Stimulated activated CD8-positive, alpha-beta memory T cell treated with anti-CD3 and anti-CD28 coated beads, Interleukin-7, amount 100 ng/mL, for 1 hour (primary cell): ENCODE measurements around the gene BET1.

Source experiments
- DNase-seq, 2 donors: peaks; one replicate each; pipeline ENCODE4 v3.0.0-alpha.2; 2020; ENCODE audit warnings: low read depth in 2 of 2

The BET1 gene

GRCh38 chr7:93958216-93958615, 45.9 kb downstream of the BET1 start:
- DNase-seq, result no peak

- no peak for DNase-seq
Measured at GRCh38 chr7:93957767-93958166, 46.4 kb downstream of the BET1 start.

- DNase-seq, result no peak
Measured at GRCh38 chr7:93955304-93955703, 48.9 kb downstream of the BET1 start.

DNA sequence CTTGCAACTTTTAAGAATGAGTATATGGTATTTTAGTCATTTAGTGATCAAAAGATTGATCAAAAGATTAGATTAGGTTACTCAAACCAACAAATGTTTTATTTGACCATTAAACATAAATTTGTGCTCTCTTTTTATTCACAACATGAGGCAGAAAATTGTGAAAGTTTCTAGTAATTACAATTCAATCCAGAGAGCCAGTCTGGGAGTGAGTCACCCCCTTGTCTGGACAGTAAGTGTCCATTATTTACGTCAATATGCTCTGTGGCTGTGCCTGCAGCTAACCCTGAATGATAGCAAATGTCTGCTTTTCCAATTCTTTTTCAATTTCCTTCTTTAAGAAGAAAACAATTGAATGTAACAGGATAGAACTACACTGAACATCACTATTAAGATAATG, 54.7 kb downstream of the BET1 start:
- no peak for DNase-seq

GRCh38 chr7:93948873-93949272, 55.3 kb downstream of the BET1 start:
- no peak for DNase-seq

GRCh38 chr7:93948106-93948505, 56.0 kb downstream of the BET1 start:
- DNase-seq, result no peak

GRCh38 chr7:93945756-93946535, 58.2 kb downstream of the BET1 start:
- no peak for DNase-seq

DNA sequence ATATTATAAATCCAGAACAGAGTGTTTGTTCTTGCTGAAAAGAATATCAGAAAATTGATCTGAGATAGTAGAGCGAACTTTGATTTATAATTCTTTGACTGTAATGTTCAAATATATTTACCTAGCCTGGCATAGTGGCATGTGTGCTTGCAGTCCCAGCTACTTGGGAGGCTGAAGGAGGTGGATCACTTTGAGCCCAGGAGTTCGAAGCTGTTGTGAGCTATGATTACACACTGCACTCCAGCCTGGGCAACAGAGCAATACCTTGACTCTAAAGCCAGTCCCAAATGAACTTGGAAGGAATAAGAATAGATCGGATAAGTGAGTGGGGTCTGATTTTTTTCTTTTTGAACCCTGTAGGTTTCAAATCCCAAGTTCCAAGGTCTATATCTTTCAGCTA, 59.1 kb downstream of the BET1 start:
- DNase-seq, result no peak

DNA sequence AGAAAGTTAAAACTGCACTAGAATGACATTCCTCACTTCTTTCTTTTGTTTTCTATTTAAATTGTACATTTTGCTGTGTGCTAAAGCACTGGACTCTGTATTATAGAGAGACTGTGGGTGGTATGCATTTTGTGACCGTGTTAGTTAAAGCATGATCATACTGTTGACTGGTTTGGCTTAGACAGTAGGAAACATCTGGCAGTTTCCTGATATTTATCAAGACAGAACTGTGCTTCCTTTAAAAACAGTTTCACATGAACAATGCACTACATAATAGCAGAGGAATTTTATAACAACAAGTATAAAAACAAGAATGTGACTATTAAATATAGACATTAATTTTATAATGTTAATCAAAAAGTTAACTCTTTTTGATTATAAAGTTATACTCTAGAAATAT, 59.5 kb downstream of the BET1 start:
- DNase-seq, result no peak

GRCh38 chr7:93943816-93944540, 60.2 kb downstream of the BET1 start:
- no peak for DNase-seq
